GM21619 (cell line): ENCODE data around the gene PTGER2.

Source experiments
- ATAC-seq: cut with Tn5 transposase; IDR thresholded peaks from one replicate; pipeline ENCODE4 v1.9.1; 2021; ENCODE audit not compliant: unreplicated experiment

The PTGER2 gene

DNA sequence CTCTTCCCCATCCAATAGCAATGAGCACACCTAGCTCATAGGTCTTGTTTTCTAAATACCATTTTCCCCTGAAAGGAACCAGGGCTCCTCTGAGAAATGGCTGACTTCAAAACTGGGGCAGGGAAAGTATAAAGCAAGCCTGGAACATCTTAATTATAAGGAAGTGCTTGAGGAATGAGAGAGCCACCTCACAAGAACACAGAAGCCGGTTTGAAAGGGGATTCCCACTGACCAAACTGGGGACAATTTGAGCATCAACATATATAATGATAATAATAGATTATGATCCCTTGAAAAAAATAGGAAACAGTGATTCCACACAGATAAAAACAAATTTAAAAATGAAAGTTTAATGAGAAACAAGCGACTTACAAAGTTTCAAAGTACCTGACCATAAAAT is 22.1 kb downstream of the PTGER2 start:
- no peak for ATAC-seq

GRCh38 chr14:52338051-52338681 is 24.1 kb downstream of the PTGER2 start:
- no peak for ATAC-seq

- no peak for ATAC-seq
Measured at GRCh38 chr14:52339262-52339661, 25.1 kb downstream of the PTGER2 start.

- no peak for ATAC-seq
Measured at GRCh38 chr14:52342849-52343596, 28.9 kb downstream of the PTGER2 start.

- ATAC-seq, result no peak
Measured at GRCh38 chr14:52346778-52347177, 32.7 kb downstream of the PTGER2 start.

DNA sequence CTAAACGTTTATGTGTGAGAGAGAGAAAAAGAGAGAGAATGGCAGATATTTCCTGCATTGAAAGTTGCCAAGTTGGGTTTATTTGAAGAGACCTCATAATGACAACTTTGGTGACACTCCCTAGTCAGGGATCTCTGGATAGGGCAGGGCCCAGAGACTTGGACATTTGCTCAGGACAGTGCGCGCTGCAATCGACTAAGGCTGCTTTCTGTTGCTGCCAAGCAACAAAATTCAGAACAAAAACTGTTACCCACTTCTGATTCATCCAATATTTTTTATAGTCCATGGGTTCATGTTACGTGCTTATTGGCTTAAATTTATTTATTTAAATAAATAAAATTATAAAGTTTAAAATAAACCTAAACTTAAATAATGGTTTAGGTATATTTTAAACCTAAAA is 34.2 kb downstream of the PTGER2 start:
- no peak for ATAC-seq

- no peak for ATAC-seq
Measured at GRCh38 chr14:52348776-52349175, 34.7 kb downstream of the PTGER2 start.

DNA sequence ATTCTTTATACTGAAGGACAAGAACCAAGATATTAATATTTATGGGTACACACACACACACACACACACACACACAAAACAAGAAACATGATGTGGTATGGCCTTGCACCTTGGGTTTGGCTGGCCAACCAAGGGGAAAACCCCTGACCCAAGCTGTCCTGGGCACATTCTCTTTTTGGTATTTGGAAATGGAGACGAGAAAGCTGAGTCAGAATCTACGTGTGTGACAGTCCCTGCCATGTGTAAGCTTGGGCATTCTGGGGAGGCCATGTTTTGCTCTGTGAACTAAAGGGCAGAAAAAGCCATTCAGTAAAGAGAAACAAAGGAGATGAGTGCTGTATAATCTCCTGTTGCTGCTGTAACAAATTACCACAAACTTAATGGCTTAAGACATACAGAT is 35.6 kb downstream of the PTGER2 start:
- ATAC-seq, result no peak

- ATAC-seq, result no peak
Measured at GRCh38 chr14:52350445-52350844, 36.3 kb downstream of the PTGER2 start.

DNA sequence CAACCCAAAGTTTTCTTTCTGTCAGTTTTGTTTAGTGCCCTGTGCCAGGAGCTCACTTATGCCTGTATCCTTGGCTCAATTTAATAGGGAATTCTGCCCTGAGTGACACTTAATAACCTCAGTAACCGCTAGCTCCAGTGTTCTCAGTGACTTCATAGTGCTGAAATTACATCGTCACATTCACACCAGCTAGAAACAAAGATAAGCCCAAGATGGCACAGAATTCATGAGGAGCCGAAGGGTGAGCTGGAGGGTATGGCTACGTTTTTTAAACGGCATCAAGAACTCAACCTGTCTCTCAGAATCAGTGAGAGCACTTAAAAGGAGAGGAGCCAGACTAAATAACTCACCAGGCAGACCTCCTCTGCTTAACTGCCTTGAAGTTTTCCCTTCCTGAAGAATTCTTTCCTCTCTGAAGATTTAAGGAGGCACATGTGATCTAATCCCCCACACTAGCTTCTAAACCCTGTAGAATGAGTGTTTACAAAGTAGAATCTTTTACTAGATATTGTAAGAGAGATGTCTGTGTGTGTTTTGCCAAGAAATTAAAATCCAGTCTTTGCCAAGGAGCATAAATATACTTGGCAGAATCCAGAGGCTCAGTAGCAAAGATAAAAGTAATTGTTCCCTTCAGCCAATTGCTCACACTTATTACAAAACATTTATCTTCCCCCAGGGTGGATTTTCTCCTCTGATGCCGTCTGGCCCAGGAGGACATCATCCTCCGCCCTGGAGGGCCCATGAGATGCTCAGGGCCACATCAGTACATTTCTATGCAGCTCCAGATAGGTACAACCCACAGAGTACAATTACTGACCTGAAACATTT is 37.3 kb downstream of the PTGER2 start:
- peak; percentile 43 for ATAC-seq

DNA sequence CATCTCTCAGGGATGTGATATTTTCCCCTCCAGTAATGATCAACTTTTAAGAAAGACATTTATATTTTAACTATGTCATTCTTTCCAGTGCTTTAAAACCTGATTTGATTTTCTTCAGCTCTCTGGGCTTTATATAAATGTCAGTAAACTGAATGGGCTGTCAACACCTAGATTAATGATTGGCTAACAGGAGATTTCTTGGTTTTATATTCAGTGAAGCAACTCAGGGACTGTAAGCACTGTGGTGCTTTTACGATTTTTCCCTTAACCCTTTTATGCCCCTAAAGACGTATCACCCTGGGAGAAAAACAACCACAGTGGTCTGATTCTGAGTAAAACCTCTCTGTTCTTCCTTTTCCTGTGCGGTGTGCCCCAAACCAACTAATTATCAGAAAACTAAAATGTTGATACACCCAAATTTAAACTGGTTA is 38.0 kb downstream of the PTGER2 start:
- ATAC-seq, result peak; percentile 85

GRCh38 chr14:52352569-52352968 is 38.5 kb downstream of the PTGER2 start:
- ATAC-seq, result peak; percentile 8

- no peak for ATAC-seq
Measured at GRCh38 chr14:52354242-52354641, 40.1 kb downstream of the PTGER2 start.

DNA sequence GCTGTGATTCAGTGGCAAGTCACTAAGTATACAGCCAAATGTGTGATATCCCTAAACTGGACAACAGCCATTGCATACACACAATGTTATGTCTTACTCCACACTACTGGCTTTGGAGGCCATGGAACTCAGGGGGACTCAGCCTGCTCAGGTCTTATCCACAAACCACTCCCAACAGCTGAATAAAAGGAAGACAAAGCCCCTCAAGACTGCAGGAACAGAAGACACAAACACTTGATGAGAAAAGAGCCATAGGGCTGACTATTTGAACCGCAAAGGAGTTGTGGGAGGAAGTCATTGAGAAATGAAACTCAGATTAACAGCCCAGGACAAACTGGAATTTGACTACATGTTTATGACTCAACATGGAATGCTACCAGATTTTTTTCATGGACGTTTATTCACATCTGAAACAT is 40.9 kb downstream of the PTGER2 start:
- no peak for ATAC-seq

DNA sequence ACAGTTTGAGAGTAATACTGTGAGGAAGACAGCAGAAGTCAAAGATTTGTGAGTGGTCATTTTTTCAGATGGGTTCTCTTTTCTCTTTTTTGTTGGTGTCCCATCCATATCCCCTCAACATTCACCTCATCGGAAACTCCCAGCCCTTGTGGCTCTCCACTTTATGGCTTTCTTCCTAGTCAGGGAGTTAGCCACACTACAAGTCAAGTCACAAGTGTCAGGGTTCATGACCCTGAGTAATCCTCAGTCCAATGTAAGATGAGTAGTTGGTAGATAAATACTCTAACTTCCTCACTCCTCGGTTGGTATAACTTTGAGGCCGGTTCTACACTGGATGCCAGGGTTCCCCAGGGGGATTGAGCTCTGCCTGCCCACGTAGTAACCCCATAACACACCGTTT is 41.4 kb downstream of the PTGER2 start:
- no peak for ATAC-seq

GRCh38 chr14:52356025-52356424 is 41.9 kb downstream of the PTGER2 start:
- ATAC-seq, result no peak

- no peak for ATAC-seq
Measured at GRCh38 chr14:52360831-52361230, 46.7 kb downstream of the PTGER2 start.

DNA sequence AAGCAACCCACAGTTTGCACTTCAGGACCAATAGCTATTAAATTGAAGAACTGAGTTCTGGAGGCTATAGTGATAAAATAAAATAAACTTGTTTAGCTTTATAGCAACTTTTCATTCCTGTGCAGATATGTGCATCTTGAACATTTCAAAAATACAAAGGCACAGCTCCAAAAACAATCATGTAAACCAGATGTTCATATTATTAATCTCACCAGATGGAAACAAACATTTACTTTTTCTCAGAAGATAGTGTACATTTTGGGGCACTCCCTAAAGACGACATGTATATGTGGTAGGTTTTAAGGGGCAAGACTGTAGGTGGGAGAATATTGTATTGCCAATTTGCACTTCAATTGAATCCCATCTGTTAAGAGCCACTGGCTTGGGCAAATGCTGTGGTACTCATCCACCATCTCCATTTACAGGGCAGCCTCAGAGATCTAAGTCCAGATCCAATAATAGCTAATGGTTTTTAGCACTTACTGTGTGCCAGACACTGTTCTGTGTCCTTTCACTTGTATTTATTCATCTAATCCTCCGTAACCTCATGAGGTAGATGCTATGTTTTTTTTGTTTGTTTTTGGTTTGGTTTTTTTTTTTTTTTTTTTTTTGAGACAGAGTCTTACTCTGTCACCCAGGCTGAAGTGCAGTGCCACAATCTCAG is 49.1 kb downstream of the PTGER2 start:
- ATAC-seq, result no peak

DNA sequence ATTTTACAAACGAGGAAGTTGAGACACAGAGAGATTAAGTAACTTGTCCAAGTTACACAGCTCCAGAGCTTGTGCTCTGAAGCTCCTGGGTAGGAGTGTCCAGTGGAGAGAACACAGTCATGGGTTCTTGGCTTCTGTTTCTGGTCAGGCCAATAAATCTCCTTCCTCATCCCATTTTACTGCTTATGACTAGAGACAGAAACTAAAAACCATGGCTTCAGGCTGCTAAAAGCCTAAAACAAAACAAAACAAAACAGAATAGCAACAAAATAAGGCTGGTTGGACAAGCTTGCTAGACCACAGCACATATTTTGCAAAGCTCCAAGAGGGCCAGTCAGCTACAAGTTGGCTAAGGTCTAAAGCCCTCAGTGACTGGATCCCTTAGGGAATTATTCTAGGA is 49.8 kb downstream of the PTGER2 start:
- ATAC-seq, result no peak

GRCh38 chr14:52365071-52365470 is 51.0 kb downstream of the PTGER2 start:
- no peak for ATAC-seq

- ATAC-seq, result no peak
Measured at GRCh38 chr14:52366796-52367315, 52.7 kb downstream of the PTGER2 start.
